Left ventricle myocardium superior (tissue), 1 donor: Measurements from ENCODE around the gene HYLS1. TPM values are rescaled to one million over a fixed set of nuclear protein-coding genes. Genes with fewer than 3 reads are reported as not detected.

Source experiments
- ATAC-seq: fragments of 200-7000 bp; cut with Tn5 transposase; one replicate; pipeline ENCODE4 v1.9.1; 2020; ENCODE audit warnings: mild to moderate bottlenecking, moderate library complexity
- DNase-seq: peaks from one replicate; pipeline ENCODE4 v3.0.0-alpha.2; 2020
- intact Hi-C: fragments of 100-400 bp; cut with micrococcal nuclease; formaldehyde crosslinking; loops from one replicate; pipeline ENCODE4 v1.11.0; 2022
- total RNA-seq: library from RNA; stranded (reverse); fragmentation: NEBNext Ultra II Directional; extraction: Animal tissue kit (Norgen Biotek cat#: 25700); gene quantifications from one replicate; pipeline ENCODE4 v1.2.1, GENCODE V29; 2021
- donor health status: DM: no; HTN: yes; CAD: no; lungs with severe emphysema.

The HYLS1 gene
- total RNA-seq, 1 donor from 2014 or later: 5.2 TPM

GRCh38 chr11:125929445-125930075 lies 42.1 kb downstream of the HYLS1 start:
- ATAC-seq: no peak
- intact Hi-C loops: loop anchor here (5.0 kb wide), 1 partner anchor 268 kb away; no protein-coding TSS in a partner anchor
- no peak for DNase-seq

GRCh38 chr11:125930076-125930450 lies 42.6 kb downstream of the HYLS1 start:
- intact Hi-C loops: no loop called here
- no peak for DNase-seq
- no peak for ATAC-seq

GRCh38 chr11:125931116-125931515 lies 43.6 kb downstream of the HYLS1 start:
- intact Hi-C loops: no loop called here
- ATAC-seq: no peak

GRCh38 chr11:125931668-125932067 lies 44.2 kb downstream of the HYLS1 start:
- intact Hi-C loops: no loop called here
- no peak for DNase-seq

More at GRCh38 chr11:125931116-125931515, 43.6 kb downstream of the HYLS1 start:
- DNase-seq: no peak

GRCh38 chr11:125932301-125932700 lies 44.8 kb downstream of the HYLS1 start:
- intact Hi-C loops: no loop called here
- ATAC-seq (no peak), DNase-seq (no peak)

More at GRCh38 chr11:125931668-125932067, 44.2 kb downstream of the HYLS1 start:
- ATAC-seq: no peak

GRCh38 chr11:125933030-125933813 lies 45.8 kb downstream of the HYLS1 start:
- DNase-seq: no peak
- intact Hi-C loops: no loop called here
- no peak for ATAC-seq

- DNase-seq (no peak), ATAC-seq (no peak)
- intact Hi-C loops: no loop called here
Observed at GRCh38 chr11:125934473-125934872, 47.0 kb downstream of the HYLS1 start.

- ATAC-seq (no peak), DNase-seq (no peak)
- intact Hi-C loops: no loop called here
Observed at GRCh38 chr11:125935056-125935455, 47.6 kb downstream of the HYLS1 start.

GRCh38 chr11:125935618-125936199 lies 48.2 kb downstream of the HYLS1 start:
- DNase-seq (no peak), ATAC-seq (no peak)
- intact Hi-C loops: no loop called here

GRCh38 chr11:125938418-125938817 lies 51.0 kb downstream of the HYLS1 start:
- DNase-seq (no peak), ATAC-seq (no peak)
- intact Hi-C loops: no loop called here

- no peak for DNase-seq
- ATAC-seq: peak; percentile 29
Observed at GRCh38 chr11:125939081-125939521, 51.6 kb downstream of the HYLS1 start.

GRCh38 chr11:125940145-125940544 lies 52.7 kb downstream of the HYLS1 start:
- ATAC-seq (no peak), DNase-seq (no peak)
- intact Hi-C loops: loop anchor here (5.0 kb wide), 1 partner anchor 252 kb away; no protein-coding TSS in a partner anchor

More at GRCh38 chr11:125939081-125939521, 51.6 kb downstream of the HYLS1 start:
- intact Hi-C loops: no loop called here

GRCh38 chr11:125941267-125941618 lies 53.8 kb downstream of the HYLS1 start:
- DNase-seq (no peak), ATAC-seq (no peak)
- intact Hi-C loops: loop anchor here (5.0 kb wide), 1 partner anchor 251 kb away; no protein-coding TSS in a partner anchor

GRCh38 chr11:125941619-125942611 lies 54.4 kb downstream of the HYLS1 start:
- intact Hi-C loops: loop anchor here (5.0 kb wide), 1 partner anchor 250 kb away; no protein-coding TSS in a partner anchor
- DNase-seq (peak; percentile 72), ATAC-seq (peak; percentile 84)

- ATAC-seq (no peak), DNase-seq (no peak)
- intact Hi-C loops: loop anchor here (5.0 kb wide), 1 partner anchor 249 kb away; no protein-coding TSS in a partner anchor
Observed at GRCh38 chr11:125942771-125943428, 55.4 kb downstream of the HYLS1 start.

GRCh38 chr11:125943661-125944349 lies 56.3 kb downstream of the HYLS1 start:
- intact Hi-C loops: loop anchor here (5.0 kb wide), 1 partner anchor 248 kb away; no protein-coding TSS in a partner anchor

GRCh38 chr11:125944350-125945010 lies 57.0 kb downstream of the HYLS1 start:
- intact Hi-C loops: loop anchor here (5.0 kb wide), 1 partner anchor 248 kb away; no protein-coding TSS in a partner anchor
- ATAC-seq (no peak), DNase-seq (no peak)

More at GRCh38 chr11:125943661-125944349, 56.3 kb downstream of the HYLS1 start:
- ATAC-seq (no peak), DNase-seq (no peak)
